HG03469 (cell line): ENCODE measurements around the gene TNNI3K.

Experiments
- ATAC-seq: cut with Tn5 transposase; IDR thresholded peaks from one replicate; pipeline ENCODE4 v1.9.1; 2021; ENCODE audit warnings: mild to moderate bottlenecking, moderate library complexity, moderate number of reproducible peaks; ENCODE audit not compliant: unreplicated experiment

The TNNI3K gene

GRCh38 chr1:74280642-74281396, 45.6 kb downstream of the TNNI3K start:
- ATAC-seq, result no peak

GRCh38 chr1:74286414-74286813, 51.2 kb downstream of the TNNI3K start:
- ATAC-seq, result no peak

- ATAC-seq, result no peak
Measured at GRCh38 chr1:74314438-74314837, 79.3 kb downstream of the TNNI3K start.

DNA sequence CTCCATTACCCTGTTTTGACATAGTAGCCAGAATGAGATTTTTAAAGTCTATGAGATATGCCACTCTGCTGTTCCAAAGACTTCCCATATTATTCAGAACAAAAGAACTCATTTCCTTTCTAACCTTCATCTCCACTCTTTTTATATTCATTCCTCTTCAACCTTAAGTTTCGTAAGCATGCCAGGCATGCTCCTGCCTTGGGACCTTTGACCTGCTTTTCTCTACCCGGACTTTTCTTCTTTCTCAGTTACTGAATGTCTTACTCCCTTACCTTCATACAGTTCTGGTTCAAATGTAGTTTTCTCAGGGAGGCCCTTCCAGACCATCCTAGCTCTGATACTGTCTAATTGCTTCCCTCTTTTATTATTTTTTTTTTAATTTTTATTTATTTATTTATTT, 81.1 kb downstream of the TNNI3K start:
- ATAC-seq, result no peak

DNA sequence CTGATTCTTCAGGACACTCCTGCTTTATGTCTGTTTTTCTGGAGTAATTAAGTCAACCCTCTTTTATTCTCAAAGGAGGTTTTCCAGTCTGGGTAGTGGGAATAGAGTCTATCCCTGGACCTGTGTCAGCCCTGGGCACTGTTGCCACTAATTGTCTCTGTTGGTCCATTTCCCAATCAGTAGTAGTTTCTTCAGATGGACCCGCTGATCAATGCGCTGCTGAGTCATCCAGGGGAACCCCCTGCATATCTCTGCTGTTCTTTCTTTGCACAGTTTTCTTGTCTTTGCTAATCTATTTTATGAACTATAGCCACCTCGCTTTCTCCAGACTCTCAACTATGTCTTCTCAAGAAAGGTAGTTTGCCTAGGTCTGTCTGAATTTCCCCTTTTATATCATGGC, 82.5 kb downstream of the TNNI3K start:
- no peak for ATAC-seq

- ATAC-seq, result no peak
Measured at GRCh38 chr1:74323937-74324473, 88.8 kb downstream of the TNNI3K start.

DNA sequence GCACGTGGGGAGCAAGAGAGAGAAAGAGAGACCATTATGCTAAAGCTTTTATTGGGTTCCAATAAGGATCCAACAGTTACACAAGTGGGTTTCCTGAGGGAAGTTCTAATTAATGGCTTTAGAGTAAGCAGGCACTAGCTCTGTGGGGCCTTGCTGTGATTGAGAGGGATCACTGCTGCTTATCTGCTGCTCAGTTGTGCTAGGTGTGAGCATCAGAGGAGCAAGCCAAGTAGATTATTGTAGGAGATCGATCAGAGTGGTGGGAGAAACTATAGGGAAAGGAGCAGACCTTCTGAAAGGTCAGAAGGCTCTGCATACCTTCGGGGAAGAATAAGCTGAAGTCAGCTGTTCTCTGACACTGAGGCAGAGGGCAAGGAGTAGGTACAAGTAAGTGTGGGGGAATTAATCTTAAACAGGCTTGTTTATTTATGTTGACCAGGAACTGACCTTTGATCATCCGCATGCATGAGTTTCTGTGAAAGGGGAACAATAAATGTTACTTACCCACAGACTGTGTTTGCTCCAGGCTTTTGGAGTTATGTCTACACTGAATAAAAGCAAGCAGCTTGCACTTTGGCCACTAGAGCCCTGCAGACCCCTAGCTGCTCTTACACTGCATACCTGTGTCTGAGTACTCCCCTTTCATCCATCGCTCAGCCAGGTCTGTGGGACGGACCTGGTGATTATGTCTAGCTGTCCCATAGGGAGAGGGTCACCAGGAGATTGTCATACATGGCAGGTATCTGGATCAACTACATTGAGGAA, 89.7 kb downstream of the TNNI3K start:
- no peak for ATAC-seq

GRCh38 chr1:74328851-74329250, 93.7 kb downstream of the TNNI3K start:
- ATAC-seq, result no peak

GRCh38 chr1:74333244-74333643, 98.1 kb downstream of the TNNI3K start:
- ATAC-seq, result no peak

- no peak for ATAC-seq
Measured at GRCh38 chr1:74334147-74334546, 99.0 kb downstream of the TNNI3K start.

- ATAC-seq, result no peak
Measured at GRCh38 chr1:74340656-74341055, 105.5 kb downstream of the TNNI3K start.

DNA sequence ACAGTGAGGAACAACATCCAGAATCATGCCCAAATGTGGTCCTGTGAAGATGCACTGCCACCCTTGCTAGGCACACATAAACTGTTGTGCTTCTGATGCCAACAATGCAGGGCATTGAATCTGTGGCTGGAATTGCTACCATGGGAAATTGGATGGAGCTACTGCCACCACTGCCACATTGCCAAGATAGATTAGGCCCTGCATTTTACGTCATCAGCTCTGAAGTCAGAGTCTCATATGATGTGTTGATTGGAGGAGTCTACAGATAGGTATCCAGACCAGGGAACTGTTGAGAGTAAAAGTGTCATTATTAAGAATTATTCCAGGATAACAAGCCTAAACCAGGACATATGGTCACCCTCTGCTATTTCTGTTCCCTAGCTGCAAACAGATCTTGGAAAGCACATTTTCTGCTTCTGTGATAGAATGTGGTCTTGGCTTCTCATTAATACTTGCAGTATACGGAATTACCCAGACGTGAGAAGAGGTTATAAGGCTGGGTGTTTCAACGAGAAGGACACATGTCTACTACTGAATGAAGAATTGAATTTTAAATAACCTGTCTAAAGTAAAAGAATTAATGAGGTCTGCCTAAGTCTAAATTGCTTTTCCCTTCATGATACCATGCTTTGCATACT, 106.6 kb downstream of the TNNI3K start:
- no peak for ATAC-seq

- no peak for ATAC-seq
Measured at GRCh38 chr1:74343216-74343615, 108.0 kb downstream of the TNNI3K start.

GRCh38 chr1:74344387-74344786, 109.2 kb downstream of the TNNI3K start:
- ATAC-seq, result no peak

- no peak for ATAC-seq
Measured at GRCh38 chr1:74356493-74356892, 121.3 kb downstream of the TNNI3K start.

DNA sequence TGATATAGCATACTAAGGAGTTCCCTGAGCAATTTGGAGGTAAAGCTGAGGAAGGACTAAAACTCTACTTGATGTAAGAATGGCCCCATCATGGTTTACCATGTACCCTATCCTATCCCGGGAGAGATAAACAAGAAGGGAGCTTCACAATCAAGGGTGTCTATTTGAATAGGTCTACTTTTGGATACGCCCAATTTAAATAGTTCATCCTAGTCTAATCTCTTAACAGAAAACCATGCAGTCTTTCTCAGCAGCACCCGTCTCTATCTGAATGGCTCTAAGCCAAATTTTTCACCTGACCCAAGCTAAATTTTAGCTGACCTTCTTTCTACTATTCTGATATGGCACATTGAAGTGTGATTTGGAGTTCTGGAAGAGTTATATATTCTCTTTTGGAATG, 122.0 kb downstream of the TNNI3K start:
- no peak for ATAC-seq

DNA sequence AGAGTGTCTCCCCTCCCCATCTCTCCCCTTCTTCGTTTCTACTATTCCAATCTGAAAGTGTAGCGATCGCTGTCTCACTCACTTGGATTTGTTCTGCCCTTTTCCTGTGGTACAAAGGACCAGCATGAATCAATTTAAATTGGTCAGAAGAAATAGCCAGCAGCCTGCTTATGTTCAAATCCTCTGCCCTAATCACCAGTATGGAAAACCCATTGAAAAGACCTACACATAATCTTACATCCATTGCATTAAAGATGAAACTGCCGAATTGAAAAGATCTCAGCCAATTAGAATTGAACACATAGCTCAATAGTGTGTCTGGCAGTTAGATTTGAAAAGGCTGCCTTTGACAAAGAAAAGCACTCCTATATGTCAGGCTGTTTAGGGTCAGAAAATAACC, 122.6 kb downstream of the TNNI3K start:
- ATAC-seq, result no peak

DNA sequence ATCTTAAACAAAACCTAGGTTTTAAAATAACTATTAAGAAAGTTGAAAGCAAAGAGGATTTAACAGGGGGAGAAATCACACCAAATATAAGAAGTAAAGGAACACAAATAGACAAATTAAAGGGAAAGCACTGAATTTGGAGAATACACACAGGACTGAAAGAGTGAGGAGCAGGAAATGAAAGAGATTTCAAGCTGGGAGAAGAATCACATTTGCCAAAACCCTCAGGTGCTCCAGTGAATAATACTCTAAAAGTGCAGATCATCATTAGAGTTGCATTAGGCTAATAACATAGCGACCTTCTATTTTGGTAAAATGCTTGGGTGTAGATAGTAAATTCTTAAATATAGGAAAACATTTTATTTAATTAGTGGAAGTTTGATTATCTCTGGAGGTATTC, 127.5 kb downstream of the TNNI3K start:
- ATAC-seq, result no peak

DNA sequence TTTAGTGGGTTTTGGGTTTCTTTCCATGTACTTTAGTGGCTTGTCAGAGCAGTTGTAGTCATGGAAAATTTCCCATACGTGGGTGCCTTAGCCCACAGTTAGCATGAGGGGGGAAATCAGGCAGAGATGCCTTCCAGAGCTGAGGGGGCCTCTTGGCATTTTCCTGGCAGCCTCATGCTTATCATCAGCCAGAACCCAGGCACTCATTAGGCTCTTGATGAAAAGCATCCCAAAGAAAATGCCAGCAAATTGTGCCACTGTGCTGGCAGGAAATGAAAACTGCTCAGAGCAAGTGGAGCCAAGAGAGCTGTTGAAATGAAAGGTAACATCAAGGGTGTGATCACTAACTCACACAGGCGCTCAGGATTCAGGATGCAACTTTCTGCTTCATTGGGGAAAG, 128.0 kb downstream of the TNNI3K start:
- no peak for ATAC-seq

DNA sequence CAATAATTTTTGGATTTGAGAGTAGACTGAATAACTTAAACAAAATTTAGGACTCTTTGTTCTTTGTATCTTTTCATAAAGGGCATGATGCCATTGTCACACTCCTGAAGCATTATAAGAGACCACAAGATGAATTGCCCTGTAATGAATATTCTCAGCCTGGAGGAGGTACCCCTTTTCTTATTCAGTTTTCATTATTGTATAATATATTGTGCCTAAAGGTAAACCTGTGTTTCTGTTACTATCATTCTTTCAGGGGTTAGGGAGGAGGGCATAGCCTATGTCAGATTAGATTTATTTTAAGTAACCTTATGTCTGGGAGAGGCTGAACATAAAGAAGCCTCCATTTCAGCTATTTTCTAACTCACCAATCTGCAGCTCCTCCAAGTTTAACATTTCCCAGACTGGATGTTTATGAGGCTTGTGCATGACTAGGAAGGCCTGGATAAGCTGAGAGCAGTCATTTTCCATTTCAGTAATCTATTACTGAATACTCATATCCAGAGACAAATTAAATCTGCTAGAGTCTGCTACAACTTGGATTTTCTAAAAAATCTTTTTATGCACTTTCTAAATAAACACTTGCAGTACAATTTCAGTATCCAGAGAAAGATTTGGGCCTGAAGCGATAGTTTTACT, 132.1 kb downstream of the TNNI3K start:
- no peak for ATAC-seq

GRCh38 chr1:74368335-74368734, 133.1 kb downstream of the TNNI3K start:
- no peak for ATAC-seq
